GM18519 (cell line): ENCODE results near the gene PRR7.

Source experiments
- ATAC-seq: cut with Tn5 transposase; IDR thresholded peaks from one replicate; pipeline ENCODE4 v1.9.1; 2021; ENCODE audit warnings: mild to moderate bottlenecking, moderate library complexity; ENCODE audit not compliant: unreplicated experiment, low FRiP score

Gene PRR7

DNA sequence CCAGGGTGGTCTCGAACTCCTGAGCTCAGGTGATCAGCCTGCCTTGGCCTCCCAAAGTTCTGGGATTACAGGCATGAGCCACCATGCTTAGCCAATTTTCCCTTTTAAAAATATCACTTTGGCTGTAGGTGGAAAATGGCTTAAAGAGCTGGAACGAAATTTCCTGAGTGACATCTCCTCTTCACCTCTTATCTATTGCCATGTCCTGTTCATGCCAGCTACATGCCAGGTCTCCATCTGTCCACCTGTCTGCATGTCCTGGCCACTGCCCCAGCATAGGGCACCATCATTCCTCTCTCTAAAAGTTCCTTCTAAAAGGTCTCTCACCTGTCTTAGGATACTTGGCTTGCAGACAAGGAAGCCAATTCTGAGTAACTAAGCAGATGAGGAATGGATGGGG is 22.9 kb upstream of the PRR7 start:
- ATAC-seq = no peak

DNA sequence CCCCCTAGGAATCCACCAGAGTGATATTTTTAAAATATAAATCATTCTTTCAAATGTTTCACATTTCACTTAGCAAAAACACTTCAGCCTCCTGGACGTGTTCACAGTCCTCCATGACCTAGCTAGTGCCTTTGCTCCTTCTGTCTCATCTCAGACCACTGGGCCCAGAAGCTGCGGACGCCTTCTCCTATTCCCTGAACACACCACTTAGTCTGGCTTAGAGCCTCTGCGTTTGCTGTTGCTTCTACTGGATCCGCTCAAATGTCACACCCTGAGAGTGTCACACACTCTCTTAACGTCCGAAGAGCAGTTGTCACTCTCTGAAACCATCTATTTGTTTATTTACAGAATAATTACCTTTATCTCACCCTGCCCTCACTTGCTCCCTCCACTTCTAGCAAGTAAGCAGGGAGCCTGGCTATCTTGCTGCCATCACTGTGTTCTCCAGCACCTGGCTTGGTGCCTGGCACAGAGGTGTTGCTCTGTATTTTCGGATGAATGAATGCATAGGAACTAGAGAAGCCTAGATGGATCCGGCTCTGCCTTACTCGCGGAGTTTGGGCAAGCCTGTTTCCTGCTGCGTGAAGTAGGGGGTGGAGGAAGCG is 21.3 kb upstream of the PRR7 start:
- no peak for ATAC-seq

DNA sequence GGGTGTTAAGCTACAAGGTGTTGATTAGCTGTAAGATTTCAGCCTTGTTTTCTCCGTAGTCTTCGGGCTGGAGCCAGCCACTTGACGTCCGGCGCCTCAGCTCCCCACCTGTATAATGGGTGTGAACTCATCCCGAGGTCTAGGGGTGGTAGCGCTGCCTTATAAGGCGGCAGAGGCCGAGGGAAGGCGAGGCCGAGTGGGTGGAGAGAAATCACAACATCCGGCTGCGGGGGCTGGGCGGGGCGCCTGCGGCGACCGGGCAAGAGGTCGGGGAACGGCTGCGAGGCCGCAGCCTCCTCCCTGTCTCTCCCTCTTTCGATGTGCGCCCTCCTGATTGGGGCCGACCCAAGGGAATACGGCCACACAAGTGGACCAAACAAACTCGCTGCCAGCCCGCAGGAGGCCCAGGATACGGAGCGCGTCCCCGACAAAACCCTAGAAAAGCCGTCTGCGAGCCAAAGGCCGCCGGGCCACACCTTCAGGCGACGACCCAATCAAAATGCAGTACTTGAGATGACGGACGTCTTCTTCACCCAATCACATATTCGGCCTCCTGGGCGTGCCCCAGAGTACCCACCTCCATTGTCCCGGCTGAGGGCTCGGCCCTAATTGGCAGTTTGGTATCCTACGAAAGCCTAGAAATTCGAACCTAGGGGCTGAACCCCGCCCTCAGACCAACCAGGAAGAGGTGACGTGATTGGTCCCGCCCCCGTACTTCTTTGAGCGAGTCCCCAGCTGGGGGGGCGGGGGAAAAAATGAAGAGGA is 20.6 kb upstream of the PRR7 start:
- ATAC-seq = peak; percentile 79

DNA sequence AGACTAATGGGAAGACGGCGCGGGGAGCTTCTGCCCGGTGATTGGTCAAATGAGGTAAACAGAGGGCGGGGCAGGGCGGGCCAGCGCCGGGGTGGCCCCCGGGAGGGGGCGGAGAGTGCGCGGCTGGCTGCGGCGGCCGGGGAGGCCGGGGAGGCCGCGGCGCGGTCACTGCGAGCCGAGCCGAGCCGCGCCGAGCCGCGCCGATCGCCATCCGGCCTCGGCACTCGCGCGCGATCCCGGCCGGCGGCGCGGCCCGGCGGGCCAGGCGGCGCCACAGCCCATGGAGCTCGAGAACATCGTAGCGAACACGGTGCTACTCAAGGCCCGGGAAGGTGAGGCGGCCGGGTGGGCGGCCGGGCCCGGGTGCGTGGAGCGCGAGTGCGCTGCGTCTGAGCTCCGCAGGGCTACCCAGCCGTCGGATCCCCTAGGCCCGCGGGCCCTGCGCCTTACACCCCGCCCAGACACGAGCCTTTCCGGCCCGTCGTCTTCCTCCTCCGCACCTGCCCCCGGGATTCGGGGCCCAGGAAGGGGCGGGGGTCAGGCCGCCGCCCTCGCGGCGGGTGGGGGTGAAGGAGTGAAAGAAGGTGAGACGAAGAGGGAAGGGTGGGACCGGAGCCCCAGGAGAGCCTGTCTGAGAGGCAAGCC is 19.9 kb upstream of the PRR7 start, which contains the start of gene GRK6:
Gene GRK6, plus strand, starts transcription at position 111 of the 645 bp plus-strand sequence. Its CDS starts 170 bp downstream, at position 281.
- ATAC-seq = peak; percentile 7

DNA sequence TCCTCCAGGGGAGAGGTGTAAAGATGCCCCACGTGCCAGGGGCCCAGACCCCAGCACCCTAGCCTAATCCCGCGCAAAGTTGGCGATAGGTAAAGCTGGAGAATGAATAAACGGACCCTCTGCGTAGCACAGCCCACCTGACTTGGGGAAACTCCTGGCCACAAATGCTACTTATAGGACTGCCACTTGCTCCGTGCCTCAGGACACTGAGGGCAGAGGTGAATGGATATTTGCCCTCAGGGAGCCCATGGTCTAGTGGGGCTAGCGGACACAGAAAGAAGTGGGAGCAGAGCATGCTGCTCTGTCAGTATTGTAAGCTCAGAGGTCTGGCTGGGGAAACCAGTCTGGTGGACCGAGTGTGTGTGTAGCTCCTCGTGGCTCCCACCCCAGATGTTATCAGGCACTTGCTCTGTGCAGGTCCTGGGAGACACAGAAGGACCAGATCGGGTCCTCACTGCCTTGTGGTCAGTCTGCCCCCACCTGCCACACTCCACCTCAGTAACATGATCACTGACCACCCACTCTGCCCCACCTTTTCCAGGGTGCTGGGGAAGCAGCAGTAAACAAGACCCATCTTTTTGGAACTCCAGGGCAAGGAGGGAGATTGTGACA is 19.3 kb upstream of the PRR7 start:
- ATAC-seq = no peak

DNA sequence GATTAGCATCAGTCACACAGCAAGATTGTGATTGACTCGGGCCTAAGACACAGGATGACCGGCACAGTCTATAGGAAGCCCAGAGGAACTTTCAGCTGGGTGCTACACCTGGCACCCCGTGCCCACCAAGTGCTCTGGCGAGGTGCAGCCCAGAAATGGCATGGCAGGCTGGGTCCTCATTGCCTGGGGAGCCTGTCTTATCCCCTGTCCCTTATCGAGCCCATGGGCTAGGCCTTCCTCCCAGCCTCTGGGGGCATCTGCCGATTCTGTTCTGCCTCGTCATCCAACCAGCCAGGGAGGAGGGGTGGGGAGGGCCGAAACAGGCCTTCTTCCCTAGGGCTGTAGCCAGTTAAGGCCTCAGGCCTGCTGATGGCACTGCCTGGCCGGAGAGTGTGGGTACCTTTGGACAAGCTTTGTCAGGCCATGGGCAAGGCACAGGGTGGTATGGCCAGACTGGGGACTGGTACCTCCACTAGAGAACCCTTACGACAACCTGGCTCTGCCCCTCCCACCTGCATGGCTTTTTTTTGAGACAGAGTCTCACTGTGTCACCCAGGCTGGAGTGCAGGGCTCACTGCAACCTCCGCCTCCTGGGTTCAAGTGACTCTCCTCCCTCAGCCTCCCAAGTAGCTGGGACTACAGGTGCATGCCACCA is 18.6 kb upstream of the PRR7 start:
- ATAC-seq = no peak

DNA sequence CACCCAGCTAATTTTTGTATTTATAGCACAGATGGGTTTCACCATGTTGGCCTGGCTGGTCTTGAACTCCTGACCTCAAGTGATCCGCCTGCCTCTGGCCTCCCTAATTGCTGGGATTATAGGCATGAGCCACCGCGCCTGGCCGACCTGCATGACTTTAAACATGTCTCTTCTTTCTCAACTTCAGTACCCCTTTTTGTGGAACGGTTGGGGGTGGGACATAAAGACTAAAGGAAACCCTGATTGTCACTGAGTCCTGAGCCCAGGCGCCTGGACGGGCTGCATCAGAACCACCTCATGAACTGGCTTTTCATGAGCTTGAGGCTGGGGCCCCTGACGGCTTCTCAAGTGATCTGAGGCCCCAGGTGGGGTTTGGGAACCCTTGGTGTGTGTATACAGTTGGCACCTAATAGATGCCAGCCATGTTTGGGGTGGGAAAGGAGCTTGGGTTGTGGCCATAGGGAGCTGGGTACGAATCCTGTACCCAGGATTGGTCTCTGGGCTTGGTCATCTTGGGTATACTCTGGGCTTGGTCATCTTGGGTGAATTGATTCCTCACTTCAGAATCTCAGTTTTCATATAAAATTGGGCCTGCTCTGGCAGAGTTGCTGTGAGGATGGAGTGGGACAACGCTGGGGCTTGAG is 17.9 kb upstream of the PRR7 start:
- ATAC-seq = no peak

DNA sequence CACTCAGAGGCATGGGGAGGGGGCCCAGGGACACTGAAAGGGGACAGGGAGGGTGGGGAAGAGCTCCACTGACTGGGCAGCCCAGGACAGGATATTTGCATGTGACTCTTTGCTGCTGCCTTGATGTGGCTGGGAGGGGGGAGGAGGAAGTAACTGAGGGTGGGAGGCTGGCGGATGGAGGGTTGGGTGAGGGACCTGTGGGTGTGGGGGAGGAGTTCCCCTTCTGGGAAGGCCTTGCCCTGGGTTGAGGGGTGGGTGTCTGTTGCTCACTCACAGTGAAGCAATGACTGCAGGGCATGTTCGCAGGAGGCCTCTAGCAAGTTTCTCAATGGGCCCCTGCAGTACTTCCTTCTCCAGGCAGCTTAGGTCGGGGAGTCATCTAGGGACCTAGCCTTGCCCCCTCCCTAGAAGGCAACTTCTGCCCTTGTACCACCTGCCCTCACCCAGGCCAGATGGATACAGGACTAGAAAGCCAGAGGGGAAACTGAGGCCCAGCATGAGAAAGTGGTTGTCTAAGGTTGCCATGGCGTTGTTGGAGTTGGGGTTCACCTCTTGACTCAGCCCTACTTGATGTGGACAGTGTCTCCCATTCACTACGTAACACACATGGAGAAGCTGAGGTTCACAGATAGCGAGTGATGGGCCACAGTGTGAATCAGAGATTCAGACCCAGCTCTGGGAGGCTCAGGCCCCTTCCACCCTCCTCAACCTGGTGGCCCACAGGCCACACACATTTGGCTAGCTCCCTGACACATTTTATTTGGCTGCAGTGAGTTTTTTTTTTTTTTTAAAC is 17.2 kb upstream of the PRR7 start:
- ATAC-seq = no peak

DNA sequence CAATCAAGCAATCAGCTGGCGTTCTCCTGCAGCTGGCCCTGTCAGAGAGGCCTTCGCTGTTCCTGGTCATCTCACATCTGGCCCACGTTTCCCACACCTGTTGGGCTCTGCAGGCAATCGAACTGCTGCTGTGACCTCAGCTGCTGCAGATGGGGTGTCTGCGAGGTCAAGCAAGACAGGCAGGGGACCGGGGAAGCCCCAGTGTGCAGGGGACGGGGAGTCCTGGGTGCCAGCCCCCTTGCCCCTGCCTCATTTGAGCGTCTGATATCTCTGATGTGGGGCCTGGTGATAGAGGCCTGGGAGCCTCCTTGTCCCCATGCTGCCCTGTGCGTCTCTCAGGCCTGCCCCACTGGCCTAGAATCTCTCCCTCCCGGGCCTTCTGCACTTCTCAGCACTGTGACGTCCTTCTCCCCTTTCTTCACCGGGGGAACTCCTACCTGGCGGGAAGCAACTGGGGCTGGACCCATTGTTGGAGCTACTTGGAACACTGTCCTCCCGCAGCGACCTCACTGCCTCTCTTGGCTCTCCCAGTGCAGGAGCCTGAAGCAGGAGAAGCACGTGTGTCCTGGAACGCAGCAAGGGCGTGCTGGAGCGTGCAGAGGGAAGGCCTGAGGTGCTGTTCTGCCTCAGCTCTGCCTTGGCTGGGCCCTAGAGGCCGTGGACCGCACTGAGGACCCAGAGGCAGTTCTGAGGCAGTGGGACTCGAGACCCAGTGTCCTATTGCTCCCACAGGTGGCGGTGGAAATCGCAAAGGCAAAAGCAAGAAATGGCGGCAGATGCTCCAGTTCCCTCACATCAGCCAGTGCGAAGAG is 16.3 kb upstream of the PRR7 start:
- no peak for ATAC-seq

DNA sequence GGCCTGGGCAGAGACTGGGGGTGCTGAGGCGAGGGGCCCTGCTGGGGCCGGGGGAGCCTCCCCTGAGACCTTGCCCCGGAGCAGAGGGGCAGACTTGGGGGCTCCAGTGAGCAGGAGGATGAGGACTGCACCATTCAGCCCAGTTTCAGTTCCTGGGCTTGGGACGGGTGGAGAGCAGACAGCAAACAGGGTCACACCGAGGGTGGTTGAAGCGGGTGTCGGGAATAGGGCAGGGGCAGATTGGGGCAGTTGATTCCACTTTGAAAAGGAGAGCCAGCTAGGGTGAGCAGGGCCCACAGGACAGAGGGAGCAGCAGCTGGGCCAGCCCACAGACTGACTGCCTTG is 15.7 kb upstream of the PRR7 start:
- ATAC-seq = no peak

DNA sequence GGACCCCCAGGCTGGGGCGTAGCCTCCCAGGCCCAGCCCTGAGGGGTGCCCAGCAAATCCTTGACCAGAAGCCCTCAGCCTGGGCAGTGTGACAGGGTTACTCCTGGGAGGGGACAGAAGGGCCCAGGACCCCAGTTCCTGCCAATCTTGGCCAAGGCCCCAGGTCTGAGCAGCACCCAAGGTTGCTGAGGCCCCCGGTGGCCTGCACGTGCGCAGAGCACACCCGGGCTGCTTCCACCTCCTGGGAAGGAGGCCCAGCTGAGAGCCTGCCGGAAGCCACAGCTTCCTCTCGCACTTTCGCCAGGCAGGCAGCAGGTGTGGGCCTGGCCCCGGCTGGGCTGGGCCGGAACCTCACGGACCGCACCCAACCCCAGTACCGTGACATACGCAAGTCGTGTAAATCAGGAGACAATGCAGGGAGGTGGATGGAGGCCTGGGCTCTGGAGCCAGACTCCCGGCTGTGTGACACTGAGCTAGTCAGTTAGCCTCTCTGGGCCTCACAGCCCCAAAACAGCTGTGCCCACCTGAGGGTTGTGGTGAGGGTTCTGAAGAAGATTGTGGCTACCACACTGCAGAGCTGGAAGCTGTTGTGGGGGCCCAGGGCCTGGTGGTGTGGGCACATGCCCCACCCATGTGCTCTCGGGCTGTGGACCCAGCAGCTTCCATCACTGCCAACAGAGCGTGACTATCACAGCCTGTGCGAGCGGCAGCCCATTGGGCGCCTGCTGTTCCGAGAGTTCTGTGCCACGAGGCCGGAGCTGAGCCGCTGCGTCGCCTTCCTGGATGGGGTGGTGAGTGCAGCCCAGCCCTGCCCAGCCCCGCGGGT is 15.1 kb upstream of the PRR7 start:
- ATAC-seq = peak; percentile 25

DNA sequence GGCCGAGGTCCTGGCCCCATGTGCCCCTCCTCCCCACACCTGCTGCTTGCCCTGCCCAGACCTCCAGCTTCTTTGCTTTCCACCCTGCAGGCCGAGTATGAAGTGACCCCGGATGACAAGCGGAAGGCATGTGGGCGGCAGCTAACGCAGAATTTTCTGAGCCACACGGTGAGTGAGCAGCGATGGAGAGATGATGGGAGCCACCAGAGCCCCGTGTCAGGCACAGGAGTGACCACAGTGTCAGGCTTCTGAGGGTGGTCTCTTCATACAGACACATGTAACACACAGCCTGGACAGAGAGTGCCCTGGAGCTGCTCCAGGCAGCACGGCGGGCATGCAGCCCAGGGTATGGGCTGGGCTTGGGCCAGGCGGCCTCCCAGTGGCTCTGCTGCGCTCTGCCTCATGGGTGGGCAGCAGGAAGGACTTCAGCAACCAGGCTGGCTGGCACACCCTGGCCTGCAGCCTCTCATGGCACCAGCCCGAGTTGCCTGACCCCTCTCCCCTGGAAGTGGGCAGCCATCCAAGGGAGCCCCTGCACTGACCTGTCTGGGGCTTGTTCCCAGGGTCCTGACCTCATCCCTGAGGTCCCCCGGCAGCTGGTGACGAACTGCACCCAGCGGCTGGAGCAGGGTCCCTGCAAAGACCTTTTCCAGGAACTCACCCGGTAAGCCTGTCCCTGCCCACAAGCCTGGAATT is 14.3 kb upstream of the PRR7 start:
- peak; percentile 8 for ATAC-seq

DNA sequence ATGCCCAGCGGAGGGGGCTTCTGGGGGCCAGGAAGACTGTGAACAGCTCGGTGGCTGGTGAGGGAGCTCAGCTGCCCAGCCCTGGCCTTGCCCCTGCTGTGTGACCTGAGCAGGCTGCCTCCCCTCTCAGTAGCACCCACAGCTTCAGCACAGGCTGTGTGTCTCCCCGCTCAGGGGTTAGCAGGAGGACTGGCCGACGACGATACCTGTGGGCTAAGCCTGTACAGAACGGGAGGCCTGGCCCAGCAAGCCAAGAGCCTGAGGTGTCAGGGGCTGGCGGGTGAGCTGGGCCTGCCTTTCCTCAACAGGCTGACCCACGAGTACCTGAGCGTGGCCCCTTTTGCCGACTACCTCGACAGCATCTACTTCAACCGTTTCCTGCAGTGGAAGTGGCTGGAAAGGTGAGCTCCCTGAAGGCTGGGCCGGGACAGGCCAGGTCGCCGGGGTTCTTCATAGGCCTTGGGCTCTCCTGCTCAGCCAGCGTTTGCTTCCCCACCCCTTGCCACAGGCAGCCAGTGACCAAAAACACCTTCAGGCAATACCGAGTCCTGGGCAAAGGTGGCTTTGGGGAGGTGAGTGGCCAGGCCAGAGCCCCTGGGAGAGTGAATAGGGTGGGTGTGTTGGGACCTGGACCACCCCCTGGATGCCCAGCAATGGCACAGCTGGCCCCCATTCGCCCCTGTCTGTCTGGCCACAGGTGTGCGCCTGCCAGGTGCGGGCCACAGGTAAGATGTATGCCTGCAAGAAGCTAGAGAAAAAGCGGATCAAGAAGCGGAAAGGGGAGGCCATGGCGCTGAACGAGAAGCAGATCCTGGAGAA is 13.6 kb upstream of the PRR7 start:
- no peak for ATAC-seq

DNA sequence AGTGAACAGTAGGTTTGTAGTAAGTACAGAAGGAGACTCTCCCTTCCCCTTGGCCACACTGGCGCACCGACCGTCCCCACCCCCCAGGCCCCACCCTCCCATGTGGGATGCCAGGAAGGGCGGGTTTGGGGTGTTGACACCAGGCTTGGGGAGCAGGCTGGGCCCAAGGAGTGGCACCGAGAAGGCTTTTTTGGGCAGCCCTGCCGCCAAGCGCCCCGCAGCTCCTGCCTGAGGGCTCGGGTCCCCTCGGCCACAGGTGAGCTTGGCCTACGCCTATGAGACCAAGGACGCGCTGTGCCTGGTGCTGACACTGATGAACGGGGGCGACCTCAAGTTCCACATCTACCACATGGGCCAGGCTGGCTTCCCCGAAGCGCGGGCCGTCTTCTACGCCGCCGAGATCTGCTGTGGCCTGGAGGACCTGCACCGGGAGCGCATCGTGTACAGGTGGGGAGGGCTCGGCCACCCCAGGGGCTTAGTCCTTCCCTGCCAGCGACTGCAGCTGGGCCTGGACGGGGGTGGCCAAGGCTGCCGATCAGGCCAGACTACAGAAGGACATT is 12.9 kb upstream of the PRR7 start:
- ATAC-seq = no peak

DNA sequence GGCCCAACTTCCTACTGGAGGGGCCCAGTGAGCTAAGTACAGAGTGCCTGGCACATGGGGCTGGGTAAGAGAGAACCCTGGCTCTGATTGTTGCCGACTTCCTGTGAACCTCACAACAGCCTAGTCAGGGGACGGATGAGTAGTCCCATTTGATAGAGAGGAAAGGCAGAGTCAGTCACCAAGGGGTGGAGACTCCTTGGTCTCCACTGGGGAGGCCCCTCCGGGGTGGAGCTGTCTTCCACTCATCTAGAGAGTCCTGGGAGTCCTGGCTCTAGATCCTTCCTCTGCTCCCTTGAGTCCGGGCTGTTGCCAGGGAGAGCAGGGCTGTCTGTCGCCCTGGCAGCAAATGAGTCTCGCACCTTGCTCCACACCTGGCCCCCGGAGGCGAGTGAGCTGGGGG is 12.2 kb upstream of the PRR7 start:
- ATAC-seq = no peak
